HepG2 (cell line): ENCODE data around the gene CENPB. TPM values are rescaled to one million over a fixed set of nuclear protein-coding genes. Genes with fewer than 3 reads are reported as not detected.

Experiments used
- AGO1 ChIP-seq: fragments of 200-400 bp; formaldehyde crosslinking; IDR thresholded peaks from 2 replicates; pipeline ENCODE4 v1.6.1; 2017; ENCODE audit warnings: mild to moderate bottlenecking, low read depth, low read length, moderate library complexity; ENCODE audit not compliant: poor library complexity, severe bottlenecking
- CBX2 ChIP-seq, 2 experiments: fragments of 200-600 bp in 1 of 2; sonication (generic); formaldehyde crosslinking in 1 of 2; IDR thresholded peaks; 2 replicates each; pipeline versions ENCODE4 v1.7.0 to v1.8.1; 2018 to 2022; ENCODE audit warnings: low read depth in 2 of 2, low read length in 1 of 2, mild to moderate bottlenecking in 1 of 2, missing genetic modification reagents in 1 of 2
- CENPBD1 ChIP-seq: sonication (generic); formaldehyde crosslinking; IDR thresholded peaks from 2 replicates; pipeline ENCODE4 v1.8.0; 2022; ENCODE audit warnings: missing genetic modification reagents, low read depth, mild to moderate bottlenecking, borderline replicate concordance
- CERS6 ChIP-seq: sonication (generic); formaldehyde crosslinking; IDR thresholded peaks from 2 replicates; pipeline ENCODE4 v1.5.0; 2020; ENCODE audit warnings: missing genetic modification reagents
- CHD2 ChIP-seq: IDR thresholded peaks from 2 replicates; pipeline ENCODE4 v1.6.1; 2011; ENCODE audit warnings: low read depth, low read length, improper control_type of control experiment
- HMG20B ChIP-seq: conservative IDR thresholded peaks from 2 replicates; pipeline ENCODE4 v1.6.1; 2016; ENCODE audit warnings: missing genetic modification reagents, missing compliant biosample characterization
- HNF4G ChIP-seq, 2 experiments: sonication (generic) in 1 of 2; formaldehyde crosslinking in 1 of 2; IDR thresholded peaks; 2 replicates each; pipeline versions ENCODE4 v1.4.0 to v1.6.1; 2011 to 2020; ENCODE audit warnings: borderline replicate concordance in 2 of 2, low read depth in 2 of 2, mild to moderate bottlenecking in 2 of 2, low read length in 1 of 2, missing genetic modification reagents in 1 of 2, moderate library complexity in 1 of 2
- IRF9 ChIP-seq: sonication (generic); formaldehyde crosslinking; IDR thresholded peaks from 2 replicates; pipeline ENCODE4 v1.8.0; 2022; ENCODE audit warnings: missing genetic modification reagents, mild to moderate bottlenecking, borderline replicate concordance
- SALL2 ChIP-seq: sonication (generic); formaldehyde crosslinking; IDR thresholded peaks from 2 replicates; pipeline ENCODE4 v1.8.1; 2023; ENCODE audit warnings: mild to moderate bottlenecking, missing genetic modification reagents, inconsistent platforms
- TBX2 ChIP-seq: sonication (generic); formaldehyde crosslinking; IDR thresholded peaks from 2 replicates; pipeline ENCODE4 v1.5.0; 2020; ENCODE audit warnings: missing genetic modification reagents, mild to moderate bottlenecking, borderline replicate concordance
- ZHX2 ChIP-seq, 2 experiments: sonication (generic) in 1 of 2; formaldehyde crosslinking in 1 of 2; IDR thresholded peaks; 2 replicates each; pipeline versions ENCODE4 v1.6.1 to v1.9.0; 2014 to 2022; ENCODE audit warnings: antibody characterized with exemption in 1 of 2, borderline replicate concordance in 1 of 2, inconsistent platforms in 1 of 2, low read depth in 1 of 2, missing genetic modification reagents in 1 of 2
- ZNF10 ChIP-seq: sonication (generic); formaldehyde crosslinking; IDR thresholded peaks from 2 replicates; pipeline ENCODE4 v1.4.0; 2020; ENCODE audit warnings: mild to moderate bottlenecking, low read depth, missing genetic modification reagents, borderline replicate concordance
- ZNF776 ChIP-seq: sonication (generic); formaldehyde crosslinking; IDR thresholded peaks from 2 replicates; pipeline ENCODE4 v1.4.0; 2020; ENCODE audit warnings: mild to moderate bottlenecking, missing genetic modification reagents
- polyA plus RNA-seq, 8 experiments: library from polyadenylated mRNA; depleted of rRNA in 3 of 8; stranded (reverse) in 7 of 8; unstranded in 1 of 8; fragments of >200 nt; fragmentation: Illumina TruSeq in 4 of 8; extraction: Trizol in 4 of 8; gene quantifications; 2 replicates each; pipeline versions ENCODE4 v1.2.1 to v1.2.3, GENCODE V29; 2011 to 2016; ENCODE audit warnings: low read depth in 4 of 8, missing spikeins in 1 of 8, mixed read lengths in 1 of 8; ENCODE audit not compliant: insufficient read depth in 1 of 8
- total RNA-seq, 5 experiments: library from RNA; depleted of rRNA; stranded (reverse); fragments of >200 nt; fragmentation: Illumina TruSeq; extraction: Trizol; gene quantifications; 2 replicates each; pipeline ENCODE4 v1.2.3, GENCODE V29; 2016; ENCODE audit warnings: low read depth in 1 of 5

Gene CENPB
- total and polyA plus RNA-seq, 2 of the 13 experiments (the other 11 are each of a cell fraction or from before 2014, with no cell fraction given): 10.4 to 54.5 TPM

- no peak for TF ChIP-seq IRF9
- peak; percentile 90 for TF ChIP-seq AGO1
- TF ChIP-seq HNF4G (IDR thresholded peaks at IDR 0.05; ENCODE audit: borderline replicate concordance, low read depth, low read length): 0 out of 2 replicates have a peak, but pooled peaks have one; percentile 18
- TF ChIP-seq HNF4G (CRISPR knock-in tag; IDR thresholded peaks at IDR 0.05; ENCODE audit: borderline replicate concordance, low read depth): no peak; the same call in 1 of the 2 replicates
- TF ChIP-seq TBX2 (CRISPR knock-in tag): peak; percentile 64; the same call in 1 of the 2 replicates
- TF ChIP-seq CHD2: no peak
- no peak for TF ChIP-seq ZNF10 (CRISPR knock-in tag)
- no peak for TF ChIP-seq CERS6 (CRISPR knock-in tag)
- no peak for TF ChIP-seq ZHX2 (IDR thresholded peaks at IDR 0.05; ENCODE audit: low read depth)
- TF ChIP-seq ZHX2 (CRISPR knock-in tag; IDR thresholded peaks at IDR 0.05; ENCODE audit: borderline replicate concordance): 0 out of 2 replicates have a peak, but pooled peaks have one; percentile 49
- TF ChIP-seq CBX2 (IDR thresholded peaks at IDR 0.05; ENCODE audit: low read depth, low read length): no peak
- TF ChIP-seq CBX2 (CRISPR knock-in tag; IDR thresholded peaks at IDR 0.05; ENCODE audit: low read depth): peak; percentile 88; the same call in 1 of the 2 replicates
- TF ChIP-seq CENPBD1 (CRISPR knock-in tag): no peak
- TF ChIP-seq HMG20B: no peak
- peak; percentile 77 for TF ChIP-seq SALL2 (CRISPR knock-in tag)
- no peak; the same call in 1 of the 2 replicates for TF ChIP-seq ZNF776
These were observed 36.6 kb downstream of the CENPB start (continued) for GRCh38 chr20:3749689-3750531.
